Activated CD8-positive, alpha-beta memory T cell treated with anti-CD3 and anti-CD28 coated beads, Interleukin-2, amount 10 ng/mL, durations not matched to agents 7 days and 5 days (primary cell): Measurements from ENCODE around the gene SMARCC1. TPM values are rescaled to one million over a fixed set of nuclear protein-coding genes. Genes with fewer than 3 reads are reported as not detected.
"Not testable (repeated sequence)": the region's sequence is repeated elsewhere in the genome, so short reads cannot be mapped to it uniquely, and the experiment has no call there.

Source experiments
- ATAC-seq: fragments of 150-1000 bp; cut with Tn5 transposase; one replicate; pipeline ENCODE4 v1.10.0; 2021; ENCODE audit warnings: moderate library complexity
- CTCF ChIA-PET: fragments of 350-600 bp; sonication (Branson Sonifier 250); formaldehyde crosslinking; loops from one replicate; lab custom pipeline; 2021; ENCODE audit warnings: antibody characterized with exemption; lab: Charles Lee
- DNase-seq: peaks from one replicate; pipeline ENCODE4 v3.0.0-alpha.2; 2020
- H3K27ac Mint-ChIP-seq: one replicate; pipeline ENCODE4 v1.8.0; 2021; ENCODE audit warnings: mild to moderate bottlenecking, mixed read lengths
- H3K27me3 Mint-ChIP-seq: one replicate; pipeline ENCODE4 v1.8.0; 2021; ENCODE audit warnings: mixed read lengths
- H3K36me3 Mint-ChIP-seq: one replicate; pipeline ENCODE4 v1.8.0; 2021; ENCODE audit warnings: mild to moderate bottlenecking, mixed read lengths
- H3K4me1 Mint-ChIP-seq: one replicate; pipeline ENCODE4 v1.8.0; 2021; ENCODE audit warnings: mixed read lengths
- H3K4me3 Mint-ChIP-seq: one replicate; pipeline ENCODE4 v1.8.0; 2021; ENCODE audit warnings: mild to moderate bottlenecking, moderate library complexity, mixed read lengths
- H3K9me3 Mint-ChIP-seq: one replicate; pipeline ENCODE4 v1.8.0; 2022; ENCODE audit warnings: low read depth, mixed read lengths
- total RNA-seq, 2 experiments: library from RNA; stranded (reverse); gene quantifications; one replicate each; pipeline ENCODE4 v1.2.3, GENCODE V29; 2021

The SMARCC1 gene
- total RNA-seq, 2 experiments from 2014 or later, result 84.3 to 111 TPM

- ATAC-seq, result no peak
- Mint-ChIP-seq H3K27me3 (peaks cover 4% of the 10 kb centered on the region), H3K4me1 (peaks cover 2% of the 10 kb centered on the region), H3K36me3 (no peaks in the 10 kb centered on the region), H3K9me3 (no peaks in the 10 kb centered on the region), H3K27ac (no peak overlapping the region), H3K4me3 (no peak overlapping the region)
- CTCF ChIA-PET, result no interaction called here
- DNase-seq, result no peak
These were observed 11.0 kb upstream of the SMARCC1 start for GRCh38 chr3:47792699-47793098.

GRCh38 chr3:47791193-47791855 lies 9.6 kb upstream of the SMARCC1 start:
- H3K4me3 Mint-ChIP-seq, result no peak overlapping the region
- CTCF ChIA-PET, result interaction anchor here (1.6 kb wide), 1 partner anchor 34 kb away, joined by 8 read pairs; no protein-coding TSS in a partner anchor
- H3K4me1 Mint-ChIP-seq, result peaks cover 2% of the 10 kb centered on the region

GRCh38 chr3:47783673-47784072 lies 2.0 kb upstream of the SMARCC1 start:
- no peak overlapping the region for H3K4me3 Mint-ChIP-seq
- CTCF ChIA-PET, result no interaction called here

More at GRCh38 chr3:47791193-47791855, 9.6 kb upstream of the SMARCC1 start:
- H3K27me3 Mint-ChIP-seq, result no peaks in the 10 kb centered on the region
- no peak for ATAC-seq
- no peak for DNase-seq
- H3K27ac Mint-ChIP-seq, result no peak overlapping the region
- no peaks in the 10 kb centered on the region for H3K9me3 Mint-ChIP-seq
- no peaks in the 10 kb centered on the region for H3K36me3 Mint-ChIP-seq

DNA sequence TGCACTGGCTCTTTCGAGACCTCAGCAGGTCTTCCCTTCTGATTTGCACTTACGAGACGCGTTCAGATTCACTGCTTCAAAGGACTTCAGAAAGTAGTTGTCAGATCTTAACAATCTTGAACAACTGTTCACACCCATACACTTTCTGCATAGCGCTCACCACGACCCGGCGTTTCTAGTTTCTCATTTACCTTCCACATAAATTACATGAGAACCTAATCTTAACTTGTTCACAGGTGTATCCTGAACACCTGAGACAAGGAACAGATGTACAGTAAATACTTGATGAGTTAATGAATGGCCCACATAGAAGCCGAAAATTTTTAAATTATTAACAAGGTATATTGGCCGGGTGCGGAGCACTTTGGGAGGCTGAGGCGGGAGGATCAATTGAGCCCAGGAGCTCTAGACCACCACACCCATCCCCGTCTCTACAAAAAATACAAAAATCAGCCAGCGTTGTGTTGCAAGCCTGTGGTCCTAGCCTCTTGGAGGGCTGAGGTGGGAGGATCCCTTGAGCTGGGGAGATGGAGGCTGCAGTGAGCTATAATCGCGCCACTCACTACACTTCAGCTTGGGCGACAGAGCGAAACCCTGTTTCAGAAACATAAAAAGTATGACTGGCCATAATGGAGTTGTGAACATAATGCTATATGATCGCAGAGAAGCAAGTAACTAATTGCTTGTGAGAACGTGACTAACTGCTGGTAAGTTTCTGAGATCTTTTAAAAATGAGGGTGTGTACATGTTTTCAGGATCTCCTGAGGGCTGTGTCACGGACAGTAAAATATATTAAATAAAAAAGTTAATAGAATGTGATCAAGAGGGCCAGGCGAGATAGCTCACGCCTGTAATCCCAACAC lies 984 bp upstream of the SMARCC1 start:
- H3K27ac Mint-ChIP-seq, result peak overlapping the region; percentile 98
- peaks cover 22% of the 10 kb centered on the region for H3K4me1 Mint-ChIP-seq
- no peaks in the 10 kb centered on the region for H3K27me3 Mint-ChIP-seq
- CTCF ChIA-PET, result no interaction called here
- no peaks in the 10 kb centered on the region for H3K9me3 Mint-ChIP-seq
- DNase-seq (no peak), ATAC-seq (no peak)
- no peaks in the 10 kb centered on the region for H3K36me3 Mint-ChIP-seq
- H3K4me3 Mint-ChIP-seq, result peak overlapping the region; percentile 94

More at GRCh38 chr3:47783673-47784072, 2.0 kb upstream of the SMARCC1 start:
- DNase-seq, result no peak
- Mint-ChIP-seq H3K36me3 (no peaks in the 10 kb centered on the region), H3K27me3 (no peaks in the 10 kb centered on the region), H3K4me1 (peaks cover 21% of the 10 kb centered on the region), H3K9me3 (no peaks in the 10 kb centered on the region), H3K27ac (no peak overlapping the region)
- ATAC-seq, result no peak

- Mint-ChIP-seq H3K27ac (peak overlapping the region; percentile 98), H3K4me1 (peaks cover 22% of the 10 kb centered on the region), H3K4me3 (peak overlapping the region; percentile 94), H3K36me3 (no peaks in the 10 kb centered on the region), H3K9me3 (no peaks in the 10 kb centered on the region), H3K27me3 (no peaks in the 10 kb centered on the region)
- DNase-seq, result peak; percentile 74
- peak; percentile 45 for ATAC-seq
- CTCF ChIA-PET, result interaction anchor here (0.9 to 1.4 kb wide), 2 partner anchors 259 to 306 kb away, joined by 3 read pairs; partner anchors contain the start of gene SCAP
These were observed 680 bp downstream of the SMARCC1 start for GRCh38 chr3:47780741-47781684.

DNA sequence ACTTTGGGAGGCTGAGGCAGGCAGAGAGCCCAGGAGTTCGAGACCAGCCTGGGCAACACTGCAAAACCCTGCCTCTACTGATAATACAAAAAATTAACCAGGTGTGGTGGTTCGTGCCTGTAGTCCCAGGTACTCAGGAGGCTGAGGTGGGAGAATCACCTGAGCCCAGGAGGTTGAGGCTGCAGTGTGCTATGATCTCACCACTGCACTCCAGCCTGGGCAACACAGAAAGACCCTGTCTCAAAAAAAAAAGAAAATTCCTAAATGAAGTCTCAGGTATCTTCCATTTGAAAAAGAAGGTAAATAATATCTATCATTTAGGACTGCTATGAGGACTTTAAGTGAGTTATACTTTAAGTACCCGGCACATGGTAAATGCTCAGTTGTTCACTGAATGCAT lies 2.9 kb downstream of the SMARCC1 start:
- DNase-seq (no peak), ATAC-seq (no peak)
- no peak overlapping the region for H3K27ac Mint-ChIP-seq
- CTCF ChIA-PET, result interaction anchor here (1.7 to 2.1 kb wide), 3 partner anchors 10 to 257 kb away, joined by 6 to 7 read pairs (median 6); no protein-coding TSS in a partner anchor
- H3K4me1 Mint-ChIP-seq, result peaks cover 27% of the 10 kb centered on the region
- no peak overlapping the region for H3K4me3 Mint-ChIP-seq
- H3K36me3 Mint-ChIP-seq, result peaks cover 3% of the 10 kb centered on the region
- H3K27me3 Mint-ChIP-seq, result no peaks in the 10 kb centered on the region
- no peaks in the 10 kb centered on the region for H3K9me3 Mint-ChIP-seq

DNA sequence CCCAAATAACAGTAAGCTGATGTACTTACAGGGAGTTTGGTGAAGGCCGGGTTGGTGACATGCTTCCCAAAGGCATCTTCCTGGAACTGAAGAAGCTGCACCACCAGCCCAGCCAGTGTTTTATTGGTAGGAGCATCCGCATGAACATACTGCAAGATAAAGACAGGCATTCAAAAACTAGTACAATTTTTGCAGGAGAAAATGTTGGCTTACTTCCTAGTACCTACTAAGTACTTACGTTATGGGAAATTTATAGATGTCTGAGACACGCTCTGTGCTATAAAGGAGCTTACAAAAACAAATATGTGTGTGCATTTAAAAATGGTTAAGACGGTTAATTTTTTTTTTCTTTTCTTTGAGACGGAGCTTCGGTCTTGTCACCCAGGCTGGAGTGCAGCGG lies 8.9 kb downstream of the SMARCC1 start:
- CTCF ChIA-PET, result interaction anchor here (0.6 to 1.5 kb wide), 3 partner anchors 10 to 117 kb away, joined by 3 read pairs; no protein-coding TSS in a partner anchor
- Mint-ChIP-seq H3K4me3 (no peak overlapping the region), H3K27ac (no peak overlapping the region), H3K36me3 (peaks cover 23% of the 10 kb centered on the region), H3K9me3 (no peaks in the 10 kb centered on the region), H3K27me3 (no peaks in the 10 kb centered on the region), H3K4me1 (peaks cover 10% of the 10 kb centered on the region)
- DNase-seq, result no peak
- no peak for ATAC-seq

- Mint-ChIP-seq H3K9me3 (no peaks in the 10 kb centered on the region), H3K27ac (no peak overlapping the region), H3K4me1 (peaks cover 10% of the 10 kb centered on the region), H3K36me3 (peaks cover 23% of the 10 kb centered on the region), H3K4me3 (no peak overlapping the region), H3K27me3 (no peaks in the 10 kb centered on the region)
- DNase-seq, result no peak
- CTCF ChIA-PET, result interaction anchor here (1.5 kb wide), 1 partner anchor 9 kb away, joined by 3 read pairs; no protein-coding TSS in a partner anchor
- ATAC-seq, result no peak
These were observed 9.6 kb downstream of the SMARCC1 start for GRCh38 chr3:47772047-47772446.

DNA sequence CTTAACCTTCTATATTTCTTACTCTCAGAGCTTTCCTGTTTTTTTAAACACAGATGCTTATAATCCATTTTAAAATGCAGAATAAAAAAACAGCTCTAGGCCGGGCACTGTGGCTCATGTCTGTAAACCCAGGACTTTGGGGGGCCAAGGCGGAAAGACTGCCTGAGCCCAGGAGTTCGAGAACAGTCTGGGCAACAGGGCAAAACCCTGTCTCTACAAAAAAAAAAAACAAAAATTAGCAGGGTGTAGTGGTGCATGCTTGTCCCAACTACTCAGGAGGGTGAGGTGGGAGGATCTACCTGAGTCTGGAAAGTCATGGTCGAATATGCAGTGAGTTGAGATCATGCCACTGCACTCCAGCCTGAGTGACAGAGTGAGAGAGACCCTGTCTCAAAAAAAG lies 15.5 kb downstream of the SMARCC1 start:
- Mint-ChIP-seq H3K9me3 (no peaks in the 10 kb centered on the region), H3K27ac (peak overlapping the region; percentile 8), H3K27me3 (no peaks in the 10 kb centered on the region), H3K36me3 (peaks cover 21% of the 10 kb centered on the region), H3K4me1 (peaks cover 10% of the 10 kb centered on the region), H3K4me3 (no peak overlapping the region)
- CTCF ChIA-PET, result interaction anchor here (0.9 kb wide), 1 partner anchor 27 kb away, joined by 3 read pairs; no protein-coding TSS in a partner anchor
- ATAC-seq (no peak), DNase-seq (no peak)

DNA sequence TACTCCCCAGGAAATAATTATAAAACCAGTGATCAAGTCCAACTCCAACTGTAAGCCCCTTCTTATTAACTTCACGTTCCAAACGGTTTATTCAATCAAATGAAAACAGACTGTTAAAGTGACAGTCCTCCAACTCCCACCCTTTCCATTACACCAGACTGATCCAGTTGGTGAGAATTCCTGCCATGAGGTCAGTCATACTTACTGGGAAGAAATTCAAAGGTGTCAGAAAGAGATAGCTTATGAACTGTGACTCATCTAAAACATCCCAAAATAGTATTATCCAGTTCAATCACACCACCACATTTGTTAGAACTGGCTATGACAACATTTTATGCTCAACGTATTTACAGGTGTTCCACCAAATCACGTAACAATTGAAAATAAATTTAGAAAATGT lies 19.5 kb downstream of the SMARCC1 start:
- ATAC-seq (no peak), DNase-seq (no peak)
- H3K4me3 Mint-ChIP-seq, result no peak overlapping the region
- CTCF ChIA-PET, result interaction anchor here (1.0 kb wide), 1 partner anchor 10 kb away, joined by 3 read pairs; no protein-coding TSS in a partner anchor
- H3K27me3 Mint-ChIP-seq, result no peaks in the 10 kb centered on the region
- H3K4me1 Mint-ChIP-seq, result peaks cover 8% of the 10 kb centered on the region
- H3K9me3 Mint-ChIP-seq, result no peaks in the 10 kb centered on the region
- peaks cover 19% of the 10 kb centered on the region for H3K36me3 Mint-ChIP-seq
- peak overlapping the region; percentile 5 for H3K27ac Mint-ChIP-seq

DNA sequence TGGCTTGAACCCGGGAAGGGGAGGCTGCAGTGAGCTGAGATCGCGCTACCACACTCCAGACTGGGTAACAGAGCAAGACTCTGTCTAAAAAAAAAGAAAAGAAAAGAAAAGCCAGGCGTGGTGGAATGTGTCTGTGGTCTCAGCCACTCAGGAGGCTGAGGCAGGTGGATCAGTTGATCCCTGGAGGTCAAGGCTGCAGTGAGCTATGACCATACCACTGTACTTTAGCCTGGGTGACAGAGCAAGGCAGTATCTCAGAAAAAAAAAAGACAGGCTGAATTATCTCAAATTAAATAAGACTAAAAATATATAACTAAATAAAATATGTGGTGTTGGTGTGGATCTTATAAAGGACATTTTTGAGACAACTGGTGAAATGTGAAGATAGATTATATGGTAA lies 20.6 kb downstream of the SMARCC1 start:
- Mint-ChIP-seq H3K9me3 (no peaks in the 10 kb centered on the region), H3K27ac (no peak overlapping the region), H3K36me3 (peaks cover 19% of the 10 kb centered on the region), H3K4me3 (no peak overlapping the region), H3K4me1 (peaks cover 7% of the 10 kb centered on the region), H3K27me3 (no peaks in the 10 kb centered on the region)
- DNase-seq (no peak), ATAC-seq (no peak)
- CTCF ChIA-PET, result no interaction called here

DNA sequence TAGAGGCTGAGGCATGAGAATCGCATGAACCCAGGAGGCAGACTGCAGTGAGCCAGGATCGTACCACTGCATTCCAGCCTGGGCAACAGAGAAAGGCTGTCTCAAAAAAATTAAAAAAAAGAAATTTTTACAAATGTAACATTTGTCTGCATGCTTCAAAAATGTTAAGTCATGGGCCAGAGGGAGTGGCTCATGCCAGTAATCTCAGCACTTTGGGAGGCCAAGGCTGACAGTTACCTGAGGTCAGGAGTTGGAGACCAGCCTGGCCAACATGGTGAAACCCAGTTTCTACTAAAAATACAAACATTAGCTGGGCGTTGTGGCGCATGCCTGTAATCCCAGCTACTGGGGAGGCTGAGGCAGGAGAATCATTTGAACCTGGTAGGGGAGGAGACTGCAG lies 21.5 kb downstream of the SMARCC1 start:
- H3K9me3 Mint-ChIP-seq, DNase-seq, H3K27ac Mint-ChIP-seq, H3K4me3 Mint-ChIP-seq, ATAC-seq, H3K27me3 Mint-ChIP-seq, H3K4me1 Mint-ChIP-seq, CTCF ChIA-PET: not testable (repeated sequence)
- peaks cover 17% of the 10 kb centered on the region for H3K36me3 Mint-ChIP-seq
